GM10248 (cell line): Measurements from ENCODE around the gene JAG1.
"Not testable (repeated sequence)": the region's sequence is repeated elsewhere in the genome, so short reads cannot be mapped to it uniquely, and the experiment has no call there.

Source experiments
- CTCF ChIA-PET: fragments of 300-600 bp; sonication (Branson Sonifier 250); formaldehyde crosslinking; extraction: SDS; loops from one replicate; lab custom pipeline; 2021; ENCODE audit warnings: antibody characterized with exemption; lab: Yijun Ruan, JAX
- POLR2A ChIA-PET: fragments of 350-650 bp; sonication (Branson Sonifier 250); formaldehyde crosslinking; extraction: SDS; loops from one replicate; lab custom pipeline; 2020; ENCODE audit warnings: antibody characterized with exemption; lab: Yijun Ruan, JAX
- DNase-seq: peaks from one replicate; pipeline ENCODE4 v3.0.0; 2012; ENCODE audit errors: extremely low spot score
- TF ChIP-seq, protein P1 (sequence below): IDR thresholded peaks from 2 replicates; pipeline ENCODE4 v1.5.1; 2012; ENCODE audit warnings: mild to moderate bottlenecking, low read depth; ENCODE audit errors: extremely low read depth, missing control alignments, control extremely low read depth

Gene JAG1

DNA sequence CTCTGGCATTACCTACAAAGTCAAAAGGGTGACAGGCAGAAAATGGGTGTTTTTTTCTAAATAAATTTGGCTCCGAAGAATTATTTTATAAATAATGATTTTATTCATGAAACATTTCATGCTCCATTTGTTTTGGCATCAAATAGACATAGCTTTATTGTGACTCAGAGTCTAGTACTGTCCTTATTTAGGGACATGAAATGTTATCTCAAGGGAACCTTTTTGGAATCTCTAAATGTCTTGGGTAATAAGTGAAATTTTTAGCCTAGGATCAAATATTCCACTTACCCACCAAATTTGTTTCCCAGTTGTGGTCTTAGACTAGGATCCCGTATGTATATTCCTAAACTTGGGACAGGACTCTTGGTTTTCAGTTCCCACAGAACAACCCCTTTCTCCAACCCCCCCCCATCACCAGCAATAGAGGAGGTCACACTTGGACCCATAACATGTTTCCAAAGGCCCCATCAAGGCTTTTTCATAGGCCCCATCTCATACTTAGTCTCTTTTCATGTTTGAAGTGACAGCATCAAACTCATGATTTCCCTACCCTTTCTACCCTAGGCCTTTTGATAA is 81.8 kb downstream of the JAG1 start:
- DNase-seq: no peak
- ChIA-PET POLR2A (no interaction called here), CTCF (interaction anchor here (0.9 kb wide), 1 partner anchor 80 kb away, joined by 3 read pairs; no protein-coding TSS in a partner anchor)
- TF ChIP-seq, protein P1, sequence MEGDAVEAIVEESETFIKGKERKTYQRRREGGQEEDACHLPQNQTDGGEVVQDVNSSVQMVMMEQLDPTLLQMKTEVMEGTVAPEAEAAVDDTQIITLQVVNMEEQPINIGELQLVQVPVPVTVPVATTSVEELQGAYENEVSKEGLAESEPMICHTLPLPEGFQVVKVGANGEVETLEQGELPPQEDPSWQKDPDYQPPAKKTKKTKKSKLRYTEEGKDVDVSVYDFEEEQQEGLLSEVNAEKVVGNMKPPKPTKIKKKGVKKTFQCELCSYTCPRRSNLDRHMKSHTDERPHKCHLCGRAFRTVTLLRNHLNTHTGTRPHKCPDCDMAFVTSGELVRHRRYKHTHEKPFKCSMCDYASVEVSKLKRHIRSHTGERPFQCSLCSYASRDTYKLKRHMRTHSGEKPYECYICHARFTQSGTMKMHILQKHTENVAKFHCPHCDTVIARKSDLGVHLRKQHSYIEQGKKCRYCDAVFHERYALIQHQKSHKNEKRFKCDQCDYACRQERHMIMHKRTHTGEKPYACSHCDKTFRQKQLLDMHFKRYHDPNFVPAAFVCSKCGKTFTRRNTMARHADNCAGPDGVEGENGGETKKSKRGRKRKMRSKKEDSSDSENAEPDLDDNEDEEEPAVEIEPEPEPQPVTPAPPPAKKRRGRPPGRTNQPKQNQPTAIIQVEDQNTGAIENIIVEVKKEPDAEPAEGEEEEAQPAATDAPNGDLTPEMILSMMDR: no peak

DNA sequence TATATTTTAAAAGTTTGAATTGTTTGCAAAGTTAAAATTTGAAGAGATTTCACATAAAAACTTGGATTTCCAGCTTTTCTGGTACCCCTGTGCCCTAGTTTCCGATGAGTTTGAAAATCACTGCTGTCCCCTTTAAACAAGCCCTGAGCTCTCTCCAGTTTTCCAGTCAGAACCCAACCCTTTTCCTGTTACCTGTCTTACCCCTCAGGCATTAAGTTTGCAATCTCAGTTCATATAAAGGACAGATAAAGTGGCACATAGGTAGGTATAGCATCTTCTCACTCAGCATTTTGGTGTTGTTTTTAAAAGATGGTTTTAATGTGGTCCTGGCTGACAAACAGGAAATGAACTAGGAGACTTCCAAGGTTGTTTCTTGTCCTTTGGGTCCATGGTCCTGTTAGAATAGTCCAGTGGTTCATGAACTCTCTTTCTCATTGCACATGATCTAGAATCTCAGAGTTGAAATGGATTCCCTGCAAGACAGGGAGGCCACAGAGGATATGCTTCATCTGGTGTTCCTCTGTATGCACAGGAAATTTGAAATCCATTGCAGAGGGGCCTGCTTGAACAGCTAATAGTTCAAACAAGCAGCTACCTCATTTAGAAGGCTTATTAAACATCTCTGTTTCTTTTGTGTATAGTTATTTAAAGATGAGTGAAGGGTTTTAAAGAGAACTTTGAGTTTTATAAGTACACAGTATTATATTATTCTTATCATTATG is 82.7 kb downstream of the JAG1 start:
- DNase-seq: no peak
- CTCF ChIA-PET: interaction anchor here (1.0 to 1.2 kb wide), 2 partner anchors 12 to 13 kb away, joined by 4 read pairs; no protein-coding TSS in a partner anchor
- POLR2A ChIA-PET: no interaction called here
- TF ChIP-seq, protein P1: no peak

DNA sequence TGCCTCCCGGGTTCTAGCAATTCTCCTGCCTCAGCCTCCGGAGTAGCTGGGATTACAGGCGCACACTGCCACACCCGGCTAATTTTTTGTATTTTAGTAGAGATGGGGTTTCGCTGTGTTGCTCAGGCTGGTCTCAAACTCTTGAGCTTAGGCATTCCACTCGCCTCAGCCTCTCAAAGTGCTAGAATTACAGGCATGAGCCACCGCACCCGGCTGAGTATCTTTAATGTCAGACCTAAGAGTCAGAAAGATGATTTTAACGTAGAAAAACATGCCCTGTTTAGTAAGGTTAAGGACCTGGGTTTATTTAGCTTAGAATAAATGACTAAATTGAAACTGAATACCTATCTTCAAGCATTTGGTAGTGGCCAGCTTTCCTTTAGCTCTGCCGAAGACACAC is 83.4 kb downstream of the JAG1 start:
- POLR2A ChIA-PET, DNase-seq: not testable (repeated sequence)
- CTCF ChIA-PET: interaction anchor here (1.0 to 1.2 kb wide), 2 partner anchors 13 kb away, joined by 4 read pairs; no protein-coding TSS in a partner anchor
